GM19043 (cell line): ENCODE data around the gene CAPZB.

Experiments used
- ATAC-seq: cut with Tn5 transposase; IDR thresholded peaks from one replicate; pipeline ENCODE4 v1.9.1; 2021; ENCODE audit warnings: low read depth; ENCODE audit not compliant: unreplicated experiment

Gene CAPZB

GRCh38 chr1:19354531-19354981, 130.8 kb downstream of the CAPZB start:
- no peak for ATAC-seq

- ATAC-seq = no peak
Measured at GRCh38 chr1:19353596-19353995, 131.7 kb downstream of the CAPZB start.

GRCh38 chr1:19352839-19353238, 132.5 kb downstream of the CAPZB start:
- ATAC-seq = no peak

- ATAC-seq = no peak
Measured at GRCh38 chr1:19351873-19352272, 133.5 kb downstream of the CAPZB start.

GRCh38 chr1:19350566-19350965, 134.8 kb downstream of the CAPZB start:
- no peak for ATAC-seq

GRCh38 chr1:19349999-19350398, 135.3 kb downstream of the CAPZB start:
- ATAC-seq = no peak

- ATAC-seq = no peak
Measured at GRCh38 chr1:19348441-19349198, 136.7 kb downstream of the CAPZB start.

GRCh38 chr1:19347533-19348172, 137.7 kb downstream of the CAPZB start:
- no peak for ATAC-seq

GRCh38 chr1:19346026-19346425, 139.3 kb downstream of the CAPZB start:
- no peak for ATAC-seq

GRCh38 chr1:19345391-19345790, 139.9 kb downstream of the CAPZB start:
- ATAC-seq = no peak

- ATAC-seq = no peak
Measured at GRCh38 chr1:19344831-19345230, 140.5 kb downstream of the CAPZB start.

GRCh38 chr1:19344372-19344810, 140.9 kb downstream of the CAPZB start:
- ATAC-seq = no peak

- no peak for ATAC-seq
Measured at GRCh38 chr1:19343617-19344350, 141.6 kb downstream of the CAPZB start.

GRCh38 chr1:19342894-19343616, 142.3 kb downstream of the CAPZB start:
- no peak for ATAC-seq

- ATAC-seq = no peak
Measured at GRCh38 chr1:19342062-19342750, 143.1 kb downstream of the CAPZB start.

GRCh38 chr1:19341201-19342061, 143.9 kb downstream of the CAPZB start:
- no peak for ATAC-seq

- ATAC-seq = no peak
Measured at GRCh38 chr1:19340387-19340937, 144.9 kb downstream of the CAPZB start.

- no peak for ATAC-seq
Measured at GRCh38 chr1:19339214-19339861, 146.0 kb downstream of the CAPZB start.
